CD4-positive, alpha-beta T cell (primary cell): Measurements from ENCODE around the gene LPCAT2. TPM values are rescaled to one million over a fixed set of nuclear protein-coding genes. Genes with fewer than 3 reads are reported as not detected.
A peak's percentile ranks its signal among the peaks of the same experiment; 100 is the strongest.

Source experiments
- ATAC-seq: fragments of 200-7000 bp; cut with Tn5 transposase; one replicate; pipeline ENCODE4 v1.10.0; 2022; ENCODE audit warnings: mild to moderate bottlenecking; ENCODE audit not compliant: poor library complexity
- CTCF ChIA-PET: fragments of 350-600 bp; sonication (Branson Sonifier 250); formaldehyde crosslinking; loops from one replicate; lab custom pipeline; 2021; ENCODE audit warnings: antibody characterized with exemption, inconsistent platforms; lab: Charles Lee
- POLR2A ChIA-PET: fragments of 350-600 bp; sonication (Branson Sonifier 250); formaldehyde crosslinking; loops from one replicate; lab custom pipeline; 2021; ENCODE audit warnings: antibody characterized with exemption, inconsistent platforms; lab: Charles Lee
- DNase-seq, 14 experiments: peaks; one replicate each; pipeline ENCODE4 v3.0.0-alpha.2; 2013 to 2020; ENCODE audit warnings: mixed read lengths in 2 of 14
- H3K27ac ChIP-seq, 2 donors: one replicate each; pipeline versions ENCODE4 v1.5.1 to v1.7.0; 2013; ENCODE audit warnings: low read length in 2 of 2, low read depth in 1 of 2, mild to moderate bottlenecking in 1 of 2
- H3K27me3 ChIP-seq, 2 experiments: 1 replicate in 1 of 2; 2 replicates in 1 of 2; pipeline versions ENCODE4 v1.6.1 to v1.7.0; 2013; ENCODE audit warnings: low read length in 2 of 2, control low read depth in 1 of 2, mild to moderate bottlenecking in 1 of 2, moderate library complexity in 1 of 2; ENCODE audit not compliant: insufficient read depth in 2 of 2, control insufficient read depth in 1 of 2
- H3K36me3 ChIP-seq: one replicate; pipeline ENCODE4 v1.6.1; 2013; ENCODE audit warnings: low read length, control low read depth; ENCODE audit not compliant: insufficient read depth
- H3K4me1 ChIP-seq: one replicate; pipeline ENCODE4 v1.6.1; 2013; ENCODE audit warnings: low read length, control low read depth; ENCODE audit not compliant: insufficient read depth
- H3K4me3 ChIP-seq: one replicate; pipeline ENCODE4 v1.5.1; 2013; ENCODE audit warnings: mild to moderate bottlenecking, low read length, moderate library complexity
- H3K9me3 ChIP-seq, 2 experiments: 1 replicate in 1 of 2; 2 replicates in 1 of 2; pipeline versions ENCODE4 v1.6.1 to v1.7.0; 2013; ENCODE audit warnings: low read length in 2 of 2, mild to moderate bottlenecking in 2 of 2, control low read depth in 1 of 2, moderate library complexity in 1 of 2; ENCODE audit not compliant: control insufficient read depth in 1 of 2, insufficient read depth in 1 of 2
- H3K27ac Mint-ChIP-seq: one replicate; pipeline ENCODE4 v1.8.0; 2020; ENCODE audit warnings: mixed read lengths
- H3K27me3 Mint-ChIP-seq: one replicate; pipeline ENCODE4 v1.8.0; 2021; ENCODE audit warnings: mixed read lengths
- H3K36me3 Mint-ChIP-seq: one replicate; pipeline ENCODE4 v1.8.0; 2021; ENCODE audit warnings: low read depth, mixed read lengths
- H3K4me1 Mint-ChIP-seq: one replicate; pipeline ENCODE4 v1.8.0; 2021; ENCODE audit warnings: low read depth, mixed read lengths
- H3K4me3 Mint-ChIP-seq: one replicate; pipeline ENCODE4 v1.8.0; 2020; ENCODE audit warnings: mild to moderate bottlenecking, mixed read lengths
- H3K9me3 Mint-ChIP-seq: one replicate; pipeline ENCODE4 v1.8.0; 2020; ENCODE audit warnings: mixed read lengths
- CTCF ChIP-seq: fragments of 200-600 bp; IDR thresholded peaks from one replicate; pipeline ENCODE4 v1.8.0; 2022; ENCODE audit warnings: antibody characterized with exemption, mild to moderate bottlenecking
- intact Hi-C, 2 experiments: fragments of 100-400 bp; cut with DNase I in 1 of 2; cut with micrococcal nuclease in 1 of 2; formaldehyde crosslinking; loops; one replicate each; pipeline versions ENCODE4 v1.15.1 to v1.9.0; 2023 to 2025; cut with DNase I, micrococcal nuclease
- total RNA-seq, 174 experiments: library from RNA in 2 of 174; stranded (reverse) in 2 of 174; gene quantifications; one replicate each; pipeline ENCODE4 v1.2.3 and lab custom pipeline; 2021 to 2026

LPCAT2 gene
- total RNA-seq, 2 experiments from 2014 or later, result 0.22 to 0.36 TPM

- ATAC-seq (peak; percentile 63), DNase-seq (peak in 1 of 14 experiments; percentile 19)
- no peak overlapping the region for H3K27ac Mint-ChIP-seq
- peaks cover 0 to 4% of the 10 kb centered on the region in 2 experiments for H3K9me3 ChIP-seq
- CTCF ChIA-PET, result no interaction called here
- no peak for TF ChIP-seq CTCF
- H3K4me3 Mint-ChIP-seq, result no peak overlapping the region
- POLR2A ChIA-PET, result interaction anchor here (1.1 kb wide), 1 partner anchor 10 kb away, joined by 3 read pairs; no protein-coding TSS in a partner anchor
- intact Hi-C loops, result no loop called here
- H3K4me3 ChIP-seq, result no peak overlapping the region
- no peaks in the 10 kb centered on the region for H3K9me3 Mint-ChIP-seq
- H3K27ac ChIP-seq, result no peak overlapping the region
- H3K4me1 Mint-ChIP-seq, result peaks cover 17% of the 10 kb centered on the region
- no peaks in the 10 kb centered on the region for H3K36me3 Mint-ChIP-seq
- no peaks in the 10 kb centered on the region for H3K27me3 ChIP-seq
- peaks cover 3% of the 10 kb centered on the region for H3K4me1 ChIP-seq
- no peaks in the 10 kb centered on the region for H3K27me3 Mint-ChIP-seq
- no peaks in the 10 kb centered on the region for H3K36me3 ChIP-seq
These were observed 8.8 kb upstream of the LPCAT2 start for GRCh38 chr16:55499951-55500529.

GRCh38 chr16:55500530-55501011 is 8.3 kb upstream of the LPCAT2 start:
- Histone ChIP-seq H3K27me3 (no peaks in the 10 kb centered on the region), H3K4me1 (peaks cover 3% of the 10 kb centered on the region), H3K9me3 (peaks cover 0 to 9% of the 10 kb centered on the region in 2 experiments), H3K4me3 (no peak overlapping the region), H3K36me3 (no peaks in the 10 kb centered on the region), H3K27ac (no peak overlapping the region)
- Mint-ChIP-seq H3K4me3 (no peak overlapping the region), H3K27ac (no peak overlapping the region), H3K4me1 (peaks cover 17% of the 10 kb centered on the region), H3K9me3 (no peaks in the 10 kb centered on the region), H3K27me3 (no peaks in the 10 kb centered on the region), H3K36me3 (no peaks in the 10 kb centered on the region)
- ATAC-seq (no peak), DNase-seq (no peak)
- no peak for TF ChIP-seq CTCF
- POLR2A ChIA-PET, result interaction anchor here (1.1 kb wide), 1 partner anchor 10 kb away, joined by 3 read pairs; no protein-coding TSS in a partner anchor
- CTCF ChIA-PET, result no interaction called here
- intact Hi-C loops, result no loop called here

GRCh38 chr16:55501549-55502322 is 7.1 kb upstream of the LPCAT2 start:
- H3K27me3 Mint-ChIP-seq, result no peaks in the 10 kb centered on the region
- intact Hi-C loops, result no loop called here
- no peak for TF ChIP-seq CTCF
- Histone ChIP-seq H3K4me3 (no peak overlapping the region), H3K9me3 (peaks cover 0 to 12% of the 10 kb centered on the region in 2 experiments), H3K36me3 (no peaks in the 10 kb centered on the region), H3K4me1 (peaks cover 3% of the 10 kb centered on the region), H3K27ac (no peak overlapping the region), H3K27me3 (no peaks in the 10 kb centered on the region)
- DNase-seq (no peak), ATAC-seq (no peak)
- H3K9me3 Mint-ChIP-seq, result no peaks in the 10 kb centered on the region
- no peak overlapping the region for H3K4me3 Mint-ChIP-seq
- POLR2A ChIA-PET, result no interaction called here
- no peak overlapping the region for H3K27ac Mint-ChIP-seq
- H3K4me1 Mint-ChIP-seq, result peaks cover 17% of the 10 kb centered on the region
- CTCF ChIA-PET, result no interaction called here
- no peaks in the 10 kb centered on the region for H3K36me3 Mint-ChIP-seq
